GM18520 (cell line): ENCODE measurements around the gene CDK5RAP1.

Experiments used
- ATAC-seq: cut with Tn5 transposase; IDR thresholded peaks from one replicate; pipeline ENCODE4 v1.9.1; 2021; ENCODE audit not compliant: unreplicated experiment

The CDK5RAP1 gene

GRCh38 chr20:33336375-33336774 lies 64.9 kb downstream of the CDK5RAP1 start:
- ATAC-seq: no peak

GRCh38 chr20:33334111-33334510 lies 67.2 kb downstream of the CDK5RAP1 start:
- no peak for ATAC-seq

GRCh38 chr20:33333616-33334015 lies 67.7 kb downstream of the CDK5RAP1 start:
- ATAC-seq: no peak

- no peak for ATAC-seq
These were observed 68.3 kb downstream of the CDK5RAP1 start for GRCh38 chr20:33332905-33333456.

GRCh38 chr20:33328157-33329137 lies 72.9 kb downstream of the CDK5RAP1 start:
- no peak for ATAC-seq

- no peak for ATAC-seq
These were observed 76.0 kb downstream of the CDK5RAP1 start for GRCh38 chr20:33325350-33325749.

- no peak for ATAC-seq
These were observed 78.1 kb downstream of the CDK5RAP1 start for GRCh38 chr20:33323236-33323635.

- ATAC-seq: no peak
These were observed 78.9 kb downstream of the CDK5RAP1 start for GRCh38 chr20:33322456-33322855.

GRCh38 chr20:33320006-33320405 lies 81.3 kb downstream of the CDK5RAP1 start:
- ATAC-seq: no peak

- ATAC-seq: no peak
These were observed 83.3 kb downstream of the CDK5RAP1 start for GRCh38 chr20:33318096-33318429.

GRCh38 chr20:33317424-33318095 lies 83.8 kb downstream of the CDK5RAP1 start:
- ATAC-seq: no peak

GRCh38 chr20:33316958-33317357 lies 84.4 kb downstream of the CDK5RAP1 start:
- ATAC-seq: no peak

- no peak for ATAC-seq
These were observed 85.0 kb downstream of the CDK5RAP1 start for GRCh38 chr20:33316343-33316742.

GRCh38 chr20:33313686-33314314 lies 87.5 kb downstream of the CDK5RAP1 start:
- no peak for ATAC-seq

- ATAC-seq: no peak
These were observed 88.7 kb downstream of the CDK5RAP1 start for GRCh38 chr20:33312583-33312982.

- no peak for ATAC-seq
These were observed 89.3 kb downstream of the CDK5RAP1 start for GRCh38 chr20:33311996-33312395.

GRCh38 chr20:33311011-33311410 lies 90.3 kb downstream of the CDK5RAP1 start:
- no peak for ATAC-seq

- no peak for ATAC-seq
These were observed 90.9 kb downstream of the CDK5RAP1 start for GRCh38 chr20:33310327-33310899.

- no peak for ATAC-seq
These were observed 91.7 kb downstream of the CDK5RAP1 start for GRCh38 chr20:33309631-33310030.
